Mesenchymal stem cell (in vitro differentiated cells and primary cell): ENCODE data around the gene TMEM86B.
"Not testable (repeated sequence)": the region's sequence is repeated elsewhere in the genome, so short reads cannot be mapped to it uniquely, and the experiment has no call there.

Experiments
- DNase-seq: peaks from one replicate; pipeline ENCODE4 v3.0.0-alpha.2; 2013
- H2AFZ ChIP-seq: one replicate; pipeline ENCODE4 v1.6.1; 2013; ENCODE audit warnings: low read depth, mild to moderate bottlenecking, control low read depth, inconsistent platforms, low read length, moderate library complexity
- H2AK5ac ChIP-seq: 2 replicates; pipeline ENCODE4 v1.6.1; 2013; ENCODE audit warnings: low read length, moderate library complexity, mild to moderate bottlenecking, inconsistent platforms; ENCODE audit not compliant: severe bottlenecking
- H2BK120ac ChIP-seq: one replicate; pipeline ENCODE4 v1.6.1; 2013; ENCODE audit warnings: low read depth, mild to moderate bottlenecking, inconsistent platforms, low read length, moderate library complexity
- H2BK12ac ChIP-seq, 2 experiments: one replicate each; pipeline ENCODE4 v1.6.1; 2013; ENCODE audit warnings: inconsistent platforms in 2 of 2, low read length in 2 of 2, mild to moderate bottlenecking in 2 of 2, moderate library complexity in 2 of 2, control low read depth in 1 of 2
- H2BK15ac ChIP-seq: one replicate; pipeline ENCODE4 v1.6.1; 2013; ENCODE audit warnings: mild to moderate bottlenecking, low read depth, inconsistent platforms; ENCODE audit not compliant: poor library complexity, severe bottlenecking
- H2BK5ac ChIP-seq: 2 replicates; pipeline ENCODE4 v1.6.1; 2013; ENCODE audit warnings: low read depth, mild to moderate bottlenecking, low read length, control low read depth, inconsistent platforms; ENCODE audit not compliant: poor library complexity, severe bottlenecking
- H3K14ac ChIP-seq, 2 experiments: one replicate each; pipeline ENCODE4 v1.6.1; 2013; ENCODE audit warnings: inconsistent platforms in 2 of 2, low read length in 2 of 2, control low read depth in 1 of 2, mild to moderate bottlenecking in 1 of 2, moderate library complexity in 1 of 2
- H3K18ac ChIP-seq, 2 experiments: one replicate each; pipeline ENCODE4 v1.6.1; 2013; ENCODE audit warnings: inconsistent platforms in 2 of 2, low read length in 2 of 2, control low read depth in 1 of 2, low read depth in 1 of 2, mild to moderate bottlenecking in 1 of 2
- H3K23ac ChIP-seq, 2 experiments: one replicate each; pipeline ENCODE4 v1.6.1; 2013; ENCODE audit warnings: inconsistent platforms in 2 of 2, low read length in 2 of 2, mild to moderate bottlenecking in 2 of 2, moderate library complexity in 2 of 2, control low read depth in 1 of 2
- H3K27ac ChIP-seq: 2 replicates; pipeline ENCODE4 v1.5.1; 2013; ENCODE audit warnings: mild to moderate bottlenecking, moderate library complexity, low read length, control low read depth, inconsistent platforms; ENCODE audit not compliant: poor library complexity, severe bottlenecking
- H3K27me3 ChIP-seq, 2 experiments: 2 replicates each; pipeline versions ENCODE4 v1.6.1 to v1.7.0; 2013; ENCODE audit warnings: low read length in 2 of 2, mild to moderate bottlenecking in 2 of 2, moderate library complexity in 2 of 2, control low read depth in 1 of 2, inconsistent platforms in 1 of 2; ENCODE audit not compliant: control insufficient read depth in 1 of 2, insufficient read depth in 1 of 2
- H3K36me3 ChIP-seq, 2 experiments: 2 replicates each; pipeline versions ENCODE4 v1.6.1 to v1.7.0; 2013; ENCODE audit warnings: low read length in 2 of 2, control low read depth in 1 of 2, inconsistent platforms in 1 of 2, low read depth in 1 of 2, mild to moderate bottlenecking in 1 of 2; ENCODE audit not compliant: insufficient read depth in 2 of 2, control insufficient read depth in 1 of 2
- H3K4ac ChIP-seq, 2 experiments: one replicate each; pipeline ENCODE4 v1.6.1; 2013; ENCODE audit warnings: inconsistent platforms in 2 of 2, low read length in 2 of 2, mild to moderate bottlenecking in 2 of 2, moderate library complexity in 2 of 2, control low read depth in 1 of 2, low read depth in 1 of 2
- H3K4me1 ChIP-seq: 2 replicates; pipeline ENCODE4 v1.6.1; 2013; ENCODE audit warnings: low read depth, low read length, control low read depth; ENCODE audit not compliant: control insufficient read depth, insufficient read depth
- H3K4me2 ChIP-seq: 2 replicates; pipeline ENCODE4 v1.6.1; 2013; ENCODE audit warnings: low read length, mild to moderate bottlenecking, inconsistent platforms; ENCODE audit not compliant: poor library complexity, severe bottlenecking
- H3K4me3 ChIP-seq, 2 experiments: 2 replicates each; pipeline versions ENCODE4 v1.5.1 to v1.7.0; 2013; ENCODE audit warnings: low read length in 2 of 2, mild to moderate bottlenecking in 2 of 2, control low read depth in 1 of 2, low read depth in 1 of 2; ENCODE audit not compliant: insufficient read depth in 1 of 2
- H3K79me1 ChIP-seq: replicated peaks from 2 replicates; pipeline ENCODE4 v1.6.1; 2013; ENCODE audit warnings: mild to moderate bottlenecking, control low read depth, low read length, inconsistent platforms; ENCODE audit not compliant: poor library complexity, severe bottlenecking
- H3K9ac ChIP-seq: 2 replicates; pipeline ENCODE4 v1.7.0; 2013; ENCODE audit warnings: mild to moderate bottlenecking, low read length, moderate library complexity
- H3K9me3 ChIP-seq: 2 replicates; pipeline ENCODE4 v1.7.0; 2013; ENCODE audit warnings: mild to moderate bottlenecking, low read length; ENCODE audit not compliant: control insufficient read depth
- H4K8ac ChIP-seq: one replicate; pipeline ENCODE4 v1.6.1; 2013; ENCODE audit warnings: inconsistent platforms, mild to moderate bottlenecking, low read length, moderate library complexity
- H4K91ac ChIP-seq: one replicate; pipeline ENCODE4 v1.6.1; 2013; ENCODE audit warnings: mild to moderate bottlenecking, low read length, inconsistent platforms
- WGBS: methylation state at CpG from one replicate; pipeline ENCODE4 v1.1.7; 2013; ENCODE audit warnings: mixed read lengths; 5-methylcytosine and 5-hydroxymethylcytosine counted together

Gene TMEM86B

DNA sequence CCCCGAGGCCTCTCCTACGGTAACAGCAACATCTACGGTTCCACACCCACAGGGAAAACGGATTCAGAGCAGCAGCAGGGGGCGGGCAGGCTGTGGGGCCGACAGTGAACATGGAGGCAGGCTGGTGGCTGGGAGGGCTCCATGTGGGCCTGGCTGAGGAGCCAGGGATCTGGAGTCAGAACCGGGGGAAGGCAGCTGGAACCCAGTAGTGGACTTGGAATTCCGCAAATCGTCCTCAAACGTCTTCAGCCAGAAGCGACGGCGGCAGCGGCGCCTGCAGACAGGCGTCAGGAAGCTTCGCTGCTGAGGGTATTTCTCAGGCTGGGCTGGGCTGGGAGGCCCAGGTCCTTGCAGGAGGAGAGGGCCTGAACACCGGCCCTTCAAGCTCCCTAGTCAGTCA lies 1.8 kb downstream of the TMEM86B start:
- H3K4me2 ChIP-seq, result no peak overlapping the region
- no peak for DNase-seq
- no peak overlapping the region for H3K23ac ChIP-seq
- 88% methylated on average over 18 of the region's 18 CpGs for WGBS
- peaks cover 17% of the 10 kb centered on the region for H3K4me1 ChIP-seq
- H2BK15ac ChIP-seq, result no peak overlapping the region
- H3K14ac ChIP-seq, result no peak overlapping the region
- no peak overlapping the region for H2BK5ac ChIP-seq
- H2BK120ac ChIP-seq, result no peak overlapping the region
- no peak overlapping the region for H3K27ac ChIP-seq
- no peak overlapping the region for H2BK12ac ChIP-seq
- peaks cover 21% of the 10 kb centered on the region for H3K79me1 ChIP-seq
- H3K4ac ChIP-seq, result no peak overlapping the region
- H4K8ac ChIP-seq, result no peak overlapping the region
- H3K18ac ChIP-seq, result no peak overlapping the region
- H3K9me3 ChIP-seq, result no peaks in the 10 kb centered on the region
- no peak overlapping the region for H3K4me3 ChIP-seq
- no peak overlapping the region for H2AFZ ChIP-seq
- no peak overlapping the region for H3K9ac ChIP-seq
- no peak overlapping the region for H4K91ac ChIP-seq
- peaks cover 55 to 77% of the 10 kb centered on the region in 2 experiments for H3K36me3 ChIP-seq
- H3K27me3 ChIP-seq, result no peaks in the 10 kb centered on the region
- H2AK5ac ChIP-seq, result no peak overlapping the region

GRCh38 chr19:55226273-55226672 lies 2.3 kb downstream of the TMEM86B start:
- Histone ChIP-seq H3K79me1 (peaks cover 16% of the 10 kb centered on the region), H2BK15ac (no peak overlapping the region), H3K4me2 (no peak overlapping the region), H3K4ac (no peak overlapping the region), H3K9me3 (no peaks in the 10 kb centered on the region), H2BK120ac (no peak overlapping the region), H2AK5ac (no peak overlapping the region), H3K36me3 (peaks cover 50 to 72% of the 10 kb centered on the region in 2 experiments), H2BK12ac (no peak overlapping the region), H3K23ac (no peak overlapping the region), H3K4me1 (peaks cover 17% of the 10 kb centered on the region), H2AFZ (no peak overlapping the region), H4K8ac (no peak overlapping the region), H3K4me3 (no peak overlapping the region), H2BK5ac (no peak overlapping the region), H4K91ac (no peak overlapping the region), H3K14ac (no peak overlapping the region), H3K18ac (no peak overlapping the region), H3K27me3 (no peaks in the 10 kb centered on the region), H3K9ac (no peak overlapping the region), H3K27ac (no peak overlapping the region)
- DNase-seq, result no peak
- 96% methylated on average over 9 of the region's 9 CpGs for WGBS

DNA sequence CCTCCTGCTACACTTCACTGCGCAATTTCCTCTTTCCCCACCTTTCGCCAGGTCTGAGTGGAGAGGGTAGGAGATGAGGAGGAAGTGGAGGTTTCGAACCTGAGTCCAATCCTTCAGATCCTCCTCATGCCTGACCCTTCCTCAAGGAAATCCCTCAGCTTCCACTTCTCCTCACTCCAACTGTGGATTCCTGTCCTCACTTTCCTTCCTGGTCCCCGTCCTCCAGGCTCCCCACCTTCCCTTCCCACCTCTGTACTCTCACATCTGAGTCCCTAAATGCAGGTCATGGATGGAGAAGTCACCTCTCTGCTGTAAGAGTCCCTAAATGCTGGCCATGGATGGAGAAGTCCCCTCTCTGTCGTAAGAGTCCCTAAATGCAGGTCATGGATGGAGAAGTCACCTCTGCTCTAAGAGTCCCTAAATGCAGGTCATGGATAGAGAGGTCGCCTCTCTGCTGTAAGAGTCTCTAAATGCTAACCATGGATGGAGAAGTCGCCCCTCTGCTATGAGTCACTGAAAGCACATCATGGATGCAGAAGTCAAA lies 3.1 kb downstream of the TMEM86B start:
- Histone ChIP-seq H3K9ac (no peak overlapping the region), H2AK5ac (no peak overlapping the region), H3K27me3 (no peaks in the 10 kb centered on the region), H2AFZ (no peak overlapping the region), H3K79me1 (peaks cover 11% of the 10 kb centered on the region), H4K91ac (no peak overlapping the region), H2BK12ac (no peak overlapping the region), H4K8ac (no peak overlapping the region), H3K18ac (no peak overlapping the region), H2BK120ac (no peak overlapping the region), H3K4me3 (no peak overlapping the region), H2BK15ac (no peak overlapping the region), H3K4me2 (no peak overlapping the region), H3K36me3 (peaks cover 44 to 64% of the 10 kb centered on the region in 2 experiments), H3K4ac (no peak overlapping the region), H3K9me3 (no peaks in the 10 kb centered on the region), H3K14ac (no peak overlapping the region), H3K23ac (no peak overlapping the region), H3K4me1 (peaks cover 17% of the 10 kb centered on the region), H3K27ac (no peak overlapping the region), H2BK5ac (no peak overlapping the region)
- no peak for DNase-seq
- WGBS, result 93% methylated on average over 4 of the region's 7 CpGs

GRCh38 chr19:55224679-55225414 lies 3.7 kb downstream of the TMEM86B start:
- H3K9me3 ChIP-seq, H2AK5ac ChIP-seq, H3K18ac ChIP-seq, H3K4me3 ChIP-seq, H3K23ac ChIP-seq, H4K8ac ChIP-seq, H3K27ac ChIP-seq, H4K91ac ChIP-seq, DNase-seq, H3K4me2 ChIP-seq, H3K4ac ChIP-seq, H2BK5ac ChIP-seq, H2BK12ac ChIP-seq, H3K27me3 ChIP-seq, H3K79me1 ChIP-seq, H2BK15ac ChIP-seq, H2AFZ ChIP-seq, H3K9ac ChIP-seq, H2BK120ac ChIP-seq, H3K14ac ChIP-seq: not testable (repeated sequence)
- H3K4me1 ChIP-seq, result peaks cover 17% of the 10 kb centered on the region
- WGBS, result 72% methylated on average over 9 of the region's 11 CpGs
- peaks cover 40 to 57% of the 10 kb centered on the region in 2 experiments for H3K36me3 ChIP-seq
